CD4-positive, alpha-beta T cell treated with Interleukin-15 for 1 hour (primary cell): ENCODE results near the gene LRRFIP1.

Source experiments
- DNase-seq: peaks from one replicate; pipeline ENCODE4 v3.0.0-alpha.2; 2020

The LRRFIP1 gene

DNA sequence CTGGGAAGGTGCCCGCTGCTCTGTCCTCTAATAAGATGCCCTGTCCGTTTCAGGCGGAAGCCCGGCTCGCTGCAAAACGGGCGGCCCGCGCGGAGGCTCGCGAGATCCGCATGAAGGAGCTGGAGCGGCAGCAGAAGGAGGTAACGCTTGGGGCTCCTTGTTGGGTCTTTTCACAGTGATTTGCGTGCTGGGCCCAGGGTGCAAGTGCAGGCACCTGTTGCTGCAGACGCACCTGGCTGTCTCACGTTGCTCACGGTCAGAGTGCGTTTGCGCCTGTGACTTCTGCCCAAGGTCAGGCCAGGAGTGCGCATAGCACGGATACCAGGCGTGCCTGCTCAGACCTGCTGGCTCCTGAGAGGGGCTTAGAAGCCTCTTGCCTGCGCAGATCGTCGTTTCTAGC lies 81.1 kb downstream of the LRRFIP1 start:
- DNase-seq = no peak

DNA sequence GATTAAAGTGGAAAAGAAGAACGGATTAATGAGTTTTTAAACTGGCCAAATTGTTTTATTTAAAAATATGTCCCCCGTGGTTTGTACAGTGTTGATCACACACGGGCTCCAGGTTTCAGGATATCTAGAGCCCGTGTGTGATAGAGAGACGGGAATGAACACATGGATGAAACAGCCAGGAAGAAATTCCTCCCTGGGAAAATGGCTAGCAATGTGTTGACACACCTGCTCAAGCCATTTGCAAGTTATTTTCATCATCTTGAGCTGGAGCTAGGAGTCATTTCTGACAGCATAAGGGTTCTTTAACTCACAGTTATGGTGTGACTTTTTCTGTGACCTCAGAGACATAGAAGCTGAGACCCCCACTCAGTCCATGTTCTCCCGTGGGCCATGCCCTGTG lies 81.6 kb downstream of the LRRFIP1 start:
- no peak for DNase-seq

DNA sequence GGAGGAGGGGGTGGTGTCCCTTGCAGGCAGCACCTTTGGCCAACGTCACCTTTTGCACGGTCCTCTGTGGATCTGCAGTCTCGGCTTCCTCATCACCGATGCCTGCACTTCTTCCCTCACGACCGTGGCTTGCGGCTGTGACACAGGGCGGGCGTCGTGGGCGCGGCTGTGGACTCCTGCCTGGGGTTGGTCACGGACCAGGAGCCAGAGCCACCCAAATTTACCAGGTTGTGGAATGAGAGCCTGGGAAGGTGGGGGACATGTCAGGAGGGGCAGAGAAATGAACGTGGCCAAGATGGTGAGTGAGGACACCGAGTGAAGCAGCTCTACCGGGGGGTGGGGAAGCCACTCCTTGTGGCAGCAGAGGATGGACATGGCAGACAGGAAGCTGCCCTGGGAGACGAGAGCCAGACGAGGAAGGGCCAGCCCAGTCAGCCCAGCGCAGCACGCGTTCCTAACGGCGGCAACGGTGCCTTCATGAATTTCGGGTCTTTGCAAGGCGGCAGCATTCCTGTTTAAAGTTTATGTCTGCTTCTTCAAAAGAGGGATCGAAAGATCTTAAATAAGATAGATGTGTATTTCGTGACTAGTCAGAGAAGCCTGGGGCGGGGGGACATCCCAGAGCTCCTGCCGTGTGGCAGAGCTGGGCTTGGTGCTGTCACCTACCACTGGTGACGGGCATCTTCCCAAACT lies 84.2 kb downstream of the LRRFIP1 start:
- no peak for DNase-seq

DNA sequence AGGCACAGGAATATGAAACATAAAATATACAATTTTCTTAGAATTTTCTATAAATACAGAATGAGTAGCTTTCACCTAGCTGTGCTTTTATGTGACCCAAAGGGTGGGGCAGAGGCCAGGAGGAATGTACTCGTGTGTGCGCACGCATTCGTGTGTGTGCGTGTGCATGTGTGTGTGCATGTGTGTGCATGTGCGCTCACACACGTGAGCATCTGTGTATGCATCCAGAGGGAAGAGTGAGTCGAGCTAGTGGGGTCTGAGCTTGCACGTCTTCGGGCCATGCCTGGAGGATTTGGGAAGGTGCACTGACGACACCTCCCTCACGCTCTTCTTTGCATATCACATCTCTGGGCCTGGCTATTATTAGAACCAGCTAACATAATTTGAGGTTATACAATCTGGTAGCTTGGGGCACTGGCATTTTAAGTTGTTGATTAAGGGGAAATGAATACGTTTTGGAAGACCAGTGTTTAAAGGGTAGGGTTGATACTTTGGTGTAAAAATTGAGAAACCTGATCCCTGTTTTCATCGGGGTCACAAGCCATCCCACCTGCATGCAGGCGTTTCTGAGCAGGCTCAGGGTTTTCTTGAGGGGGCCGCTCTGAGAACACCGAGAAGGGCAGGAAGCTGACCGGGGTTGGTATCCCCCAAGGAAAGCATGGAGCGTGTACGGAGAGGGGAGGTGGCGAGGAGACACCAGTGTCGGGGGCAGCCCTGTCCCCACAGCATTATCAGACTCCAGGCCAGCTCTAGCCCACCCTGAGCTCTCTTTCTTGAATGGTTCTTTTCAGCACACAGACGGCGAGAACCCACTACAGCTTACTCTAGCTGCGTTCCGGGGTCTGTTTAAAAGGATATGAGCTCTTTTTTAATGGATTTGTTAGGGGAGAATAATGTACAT lies 85.3 kb downstream of the LRRFIP1 start:
- DNase-seq = no peak

DNA sequence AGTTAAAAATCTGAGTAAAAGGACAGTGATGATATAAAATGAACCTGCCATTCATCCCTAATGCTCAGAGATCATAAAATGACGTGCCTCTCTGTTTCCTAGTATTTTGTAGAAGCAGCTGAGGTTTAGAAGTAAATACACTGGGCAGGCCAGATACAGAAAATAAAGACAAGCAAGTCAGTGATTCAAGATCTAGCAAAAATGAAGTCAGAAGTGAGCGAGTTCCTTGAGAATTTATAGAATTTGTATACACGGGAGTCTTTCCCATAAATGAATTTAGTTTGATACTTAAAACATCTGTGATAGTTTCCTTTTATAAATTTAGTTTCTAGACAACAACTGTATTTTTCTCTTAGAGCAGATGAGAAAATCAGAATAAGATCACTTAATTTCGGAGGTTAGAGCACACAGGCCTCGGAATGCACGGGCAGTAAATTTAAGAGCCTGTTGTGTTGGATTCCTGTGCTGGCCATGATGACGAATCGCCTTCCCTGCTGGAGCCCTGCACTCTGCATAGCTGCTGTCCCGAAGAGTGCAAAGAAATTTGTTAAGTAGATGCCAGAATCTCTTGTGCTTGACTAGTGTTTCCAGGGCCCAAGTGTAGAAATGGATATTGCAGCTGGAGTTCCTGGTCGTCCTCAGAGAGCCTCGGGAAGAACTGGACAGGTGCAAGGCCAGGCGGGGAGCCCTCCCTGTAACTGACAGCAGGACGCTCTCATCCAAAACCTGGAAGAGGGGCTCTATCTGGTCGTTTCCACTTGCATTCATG lies 87.5 kb downstream of the LRRFIP1 start:
- no peak for DNase-seq

DNA sequence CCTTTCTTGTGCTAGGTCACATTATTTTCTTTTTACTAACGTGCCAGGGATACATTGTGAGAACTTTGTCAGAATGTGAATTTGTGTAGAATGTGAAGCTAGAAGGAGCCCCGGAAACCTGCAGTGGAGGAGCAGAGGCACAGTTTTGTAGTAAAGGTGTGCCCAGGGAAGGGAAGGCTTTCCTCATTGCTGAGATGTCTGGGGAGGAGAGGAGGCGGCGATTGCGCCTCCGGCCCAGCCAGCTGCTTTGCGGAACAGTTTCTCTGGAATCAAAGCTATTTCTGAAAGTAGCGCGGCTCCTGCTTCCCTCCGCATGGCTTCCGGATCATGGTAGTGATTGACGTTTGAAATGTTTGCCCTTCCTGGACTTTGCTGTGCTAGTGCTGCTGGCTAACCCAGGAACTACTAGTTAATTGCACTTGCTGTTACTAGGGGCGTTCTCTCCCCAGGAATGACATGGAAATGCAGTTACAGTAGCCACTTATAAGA lies 88.1 kb downstream of the LRRFIP1 start:
- no peak for DNase-seq

DNA sequence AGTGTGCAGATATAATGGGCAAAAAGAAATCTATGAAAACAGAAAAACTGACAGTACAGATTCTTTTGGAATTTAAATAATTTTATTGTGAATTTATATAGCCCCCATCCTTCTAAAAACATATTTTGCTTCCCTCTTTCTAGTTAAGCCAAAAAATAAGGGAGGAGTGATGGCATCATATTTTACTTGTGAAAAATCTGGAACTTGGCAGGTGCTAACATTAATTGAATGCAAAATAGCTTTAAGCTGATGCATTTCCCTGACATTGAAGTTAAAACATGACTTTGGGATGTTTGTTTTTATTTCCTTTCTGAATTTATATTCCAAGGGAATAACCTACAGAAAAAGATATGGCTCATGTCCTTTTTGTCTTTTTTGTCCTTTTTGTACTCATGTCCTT lies 88.6 kb downstream of the LRRFIP1 start:
- no peak for DNase-seq

DNA sequence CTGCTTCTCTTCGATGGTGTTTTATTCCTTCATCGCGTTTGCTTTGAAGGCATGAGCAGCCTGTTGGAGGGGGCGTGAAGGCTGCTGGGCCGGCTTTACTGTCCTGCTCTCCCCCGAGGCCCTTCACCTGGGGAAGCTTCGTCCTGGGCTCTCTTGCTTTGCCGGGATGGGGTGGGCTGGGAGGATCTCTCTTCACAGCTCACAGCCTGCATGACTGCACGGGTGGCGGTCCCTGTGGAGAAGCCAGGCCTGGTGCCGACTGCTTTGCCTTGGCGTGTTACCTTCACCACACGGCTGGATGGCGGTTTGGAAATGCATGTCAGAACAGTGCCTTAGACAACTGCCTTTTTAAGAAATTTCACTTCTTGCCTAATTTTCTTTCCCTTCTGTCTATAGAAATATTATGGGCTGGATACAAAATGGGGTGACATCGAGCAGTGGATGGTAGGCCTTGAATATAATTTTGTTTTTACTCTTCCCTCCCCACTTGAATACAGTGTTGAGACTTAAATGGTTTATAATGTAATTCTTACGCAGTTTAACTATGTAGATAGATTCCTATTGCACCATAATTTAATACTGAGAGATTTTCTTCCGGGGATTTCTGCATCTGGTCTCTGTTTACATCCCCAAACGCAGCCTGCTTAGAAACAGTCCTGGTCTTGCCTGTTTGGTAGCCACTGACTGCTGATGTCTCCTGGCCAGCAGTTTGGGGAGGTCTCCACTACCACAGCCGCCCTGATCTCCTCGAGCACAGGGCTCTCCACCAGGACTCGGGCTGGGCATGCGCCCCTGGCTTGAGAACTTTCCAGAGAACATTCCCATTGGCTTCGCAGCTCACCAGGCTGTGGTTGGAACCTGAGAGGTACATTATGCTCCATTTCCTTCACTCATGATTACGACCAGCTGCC lies 90.2 kb downstream of the LRRFIP1 start:
- no peak for DNase-seq

DNA sequence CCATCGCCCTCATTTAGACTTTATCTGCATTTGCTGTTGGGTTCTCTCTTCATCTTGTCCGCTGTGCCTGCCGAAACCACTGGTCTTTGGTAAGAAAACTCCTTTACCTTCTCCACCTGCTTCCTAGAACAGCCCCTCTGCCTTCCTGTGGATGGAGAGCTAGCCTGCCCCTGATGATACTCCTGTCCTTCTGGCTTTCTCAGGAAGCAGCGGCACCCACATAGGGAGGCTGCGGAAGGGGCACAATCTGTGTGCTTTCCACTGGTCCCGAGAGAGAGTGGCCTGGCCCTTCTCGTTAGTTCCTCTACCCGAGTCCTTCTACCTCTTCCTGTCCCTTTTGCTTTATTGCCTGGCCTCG lies 90.9 kb downstream of the LRRFIP1 start:
- DNase-seq = no peak

DNA sequence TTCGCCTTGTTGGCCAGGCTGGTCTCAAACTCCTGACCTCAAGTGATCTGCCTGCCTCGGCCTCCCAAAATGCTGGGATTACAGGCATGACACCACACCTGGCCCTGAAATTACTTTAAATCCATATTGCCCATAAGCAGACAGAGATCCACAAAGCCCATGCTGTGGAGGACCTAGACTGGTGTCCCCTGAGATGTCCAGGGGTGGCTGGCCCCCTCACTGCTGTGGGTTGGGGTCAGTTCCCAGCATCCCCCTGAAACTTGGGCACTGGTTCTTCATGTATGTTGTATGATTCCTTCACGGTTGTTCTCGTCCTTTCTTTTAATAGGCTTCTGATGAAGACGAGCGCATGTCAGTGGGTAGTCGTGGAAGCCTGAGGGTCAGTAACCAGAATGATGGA lies 93.1 kb downstream of the LRRFIP1 start:
- DNase-seq = no peak

DNA sequence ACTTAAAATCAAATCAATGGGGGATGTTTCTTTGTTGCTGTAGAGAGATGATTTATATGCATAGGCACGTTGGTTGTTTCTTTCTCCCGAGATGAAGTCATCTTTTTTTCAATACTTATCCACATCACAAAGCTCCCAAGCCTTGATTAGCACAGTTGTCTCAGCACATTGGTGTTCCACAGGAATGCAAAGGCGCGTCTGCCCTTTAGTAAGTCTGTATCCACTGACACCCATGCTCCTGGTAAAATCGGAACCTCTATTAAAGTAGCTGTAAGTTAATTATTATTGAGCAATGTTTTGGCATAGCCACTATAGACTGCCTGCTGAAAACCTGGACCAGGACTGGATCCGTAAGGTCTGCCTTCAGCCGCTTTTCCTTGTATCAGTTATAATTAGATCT lies 93.6 kb downstream of the LRRFIP1 start:
- DNase-seq = no peak

DNA sequence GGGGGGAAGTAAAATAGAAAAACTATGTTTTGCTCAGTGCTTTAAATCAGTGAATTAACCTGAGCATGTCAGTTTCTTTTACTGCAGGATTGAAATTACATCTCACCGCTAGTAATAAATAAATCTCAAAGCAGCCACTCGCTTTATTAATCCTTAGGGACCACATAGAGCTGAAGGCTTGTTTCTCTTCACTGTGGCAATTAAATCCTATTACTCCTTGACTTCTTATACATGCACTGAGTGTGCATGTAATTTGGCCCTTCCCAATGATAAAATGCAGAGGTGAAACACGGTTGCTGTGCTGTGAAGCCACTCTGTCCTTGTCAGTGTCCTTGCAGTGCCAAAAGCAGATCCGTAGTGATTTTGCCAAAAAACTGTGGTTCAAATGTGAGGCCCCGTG lies 94.1 kb downstream of the LRRFIP1 start:
- DNase-seq = no peak

DNA sequence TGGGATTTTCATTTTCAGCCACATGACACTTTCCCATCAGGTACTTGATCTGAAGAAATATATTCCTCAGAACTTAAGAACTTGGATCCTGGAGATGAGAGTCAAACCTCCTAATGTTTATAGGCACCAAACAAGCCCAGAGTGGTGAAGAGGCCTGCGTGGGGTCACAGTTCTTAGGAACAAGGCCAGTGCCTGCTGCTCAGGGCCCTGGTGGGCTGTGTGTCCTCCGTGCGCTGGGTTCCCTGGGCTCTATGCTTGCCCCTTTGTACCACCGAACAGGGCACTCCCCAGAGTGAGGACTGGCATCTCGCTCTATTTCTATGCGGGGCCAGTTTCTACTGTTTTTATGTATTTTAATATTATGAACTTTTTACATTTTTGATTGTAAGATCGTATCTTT lies 95.2 kb downstream of the LRRFIP1 start:
- no peak for DNase-seq

DNA sequence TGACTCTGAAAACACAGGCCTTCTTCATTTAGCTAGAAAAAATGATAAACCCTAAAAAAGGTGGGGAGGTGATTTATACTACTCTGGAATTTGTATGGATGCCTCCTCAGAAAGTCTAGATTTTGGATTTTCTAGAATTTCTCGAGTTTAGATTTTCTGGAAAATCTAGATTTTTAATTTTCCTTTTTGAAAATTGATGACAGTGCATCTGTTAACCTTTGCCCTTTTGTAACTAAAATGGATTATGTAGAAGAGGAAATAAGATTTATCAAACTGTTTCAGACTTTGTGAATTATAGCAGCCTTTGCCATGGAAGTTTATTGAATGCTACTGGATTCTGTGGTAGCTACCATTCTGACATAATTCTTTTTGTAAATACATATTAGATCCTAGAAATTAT lies 95.6 kb downstream of the LRRFIP1 start:
- no peak for DNase-seq

DNA sequence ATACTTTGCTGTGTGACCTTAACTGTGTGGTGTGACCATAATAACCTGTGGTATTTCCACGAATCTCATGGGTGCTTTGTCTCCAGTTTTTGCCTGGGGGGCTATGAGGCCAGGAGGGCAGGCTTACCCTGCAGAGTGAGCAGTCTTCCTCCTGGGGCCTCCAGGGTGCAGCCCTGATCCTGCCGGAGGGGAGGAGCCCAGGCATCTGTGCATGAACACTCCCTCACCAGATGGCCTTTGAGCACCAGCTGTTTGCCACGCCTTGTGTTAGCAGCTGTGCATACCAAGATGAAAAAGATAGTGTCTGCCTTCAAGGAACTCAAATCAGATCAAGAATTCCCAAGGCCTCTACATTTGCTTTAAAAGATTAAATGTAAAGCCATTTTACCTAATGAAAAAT lies 96.2 kb downstream of the LRRFIP1 start:
- DNase-seq = no peak

DNA sequence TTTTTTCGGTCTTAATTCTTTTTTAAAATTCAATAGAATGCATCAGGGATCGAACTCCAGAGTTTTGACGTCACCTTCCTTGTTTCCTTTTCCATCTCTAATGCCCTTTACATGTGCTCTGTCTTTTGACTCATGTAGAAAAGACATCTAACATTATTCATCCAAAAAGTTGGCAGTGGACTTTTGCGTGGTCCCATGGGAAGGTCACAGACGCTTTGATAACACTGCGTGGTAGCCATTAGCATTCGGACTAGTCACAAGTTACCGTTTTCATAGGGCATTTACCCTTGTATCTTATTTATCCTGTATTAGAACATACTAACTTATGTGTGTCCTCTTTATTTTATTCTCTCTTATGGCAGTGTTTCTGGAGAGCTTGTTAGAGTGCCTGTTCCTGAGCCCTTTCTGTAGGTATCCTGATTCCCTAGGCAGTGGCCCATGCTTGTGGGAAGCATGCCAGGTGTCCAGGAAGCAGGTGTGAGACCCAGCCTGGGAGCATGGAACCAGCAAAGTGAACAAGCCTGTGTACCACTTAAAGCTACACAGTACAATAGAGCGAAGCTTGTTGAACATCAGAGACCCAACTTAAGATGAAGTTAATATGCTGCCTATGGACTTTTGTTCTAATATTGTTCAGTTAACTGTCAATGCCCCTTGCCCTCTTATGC lies 97.6 kb downstream of the LRRFIP1 start:
- no peak for DNase-seq

DNA sequence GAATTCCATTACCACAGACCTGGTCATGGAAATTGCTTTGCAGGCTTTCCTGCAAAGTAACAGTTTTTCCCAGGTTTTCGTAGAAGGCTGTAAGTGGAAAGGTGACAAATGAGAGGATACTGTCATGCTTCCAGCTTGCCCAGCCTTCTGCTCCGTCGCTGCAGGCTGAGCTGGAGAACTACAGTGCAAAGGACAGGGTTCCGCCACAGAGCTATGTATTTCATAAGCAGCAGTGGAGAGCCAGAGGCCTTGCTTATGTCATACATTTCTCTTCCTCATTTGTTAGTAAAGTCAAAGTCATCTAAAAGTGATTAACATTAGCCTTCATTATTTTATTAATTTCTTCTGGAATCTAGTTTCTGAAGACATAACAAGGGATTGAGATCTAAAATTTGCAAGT lies 98.3 kb downstream of the LRRFIP1 start:
- DNase-seq = no peak

DNA sequence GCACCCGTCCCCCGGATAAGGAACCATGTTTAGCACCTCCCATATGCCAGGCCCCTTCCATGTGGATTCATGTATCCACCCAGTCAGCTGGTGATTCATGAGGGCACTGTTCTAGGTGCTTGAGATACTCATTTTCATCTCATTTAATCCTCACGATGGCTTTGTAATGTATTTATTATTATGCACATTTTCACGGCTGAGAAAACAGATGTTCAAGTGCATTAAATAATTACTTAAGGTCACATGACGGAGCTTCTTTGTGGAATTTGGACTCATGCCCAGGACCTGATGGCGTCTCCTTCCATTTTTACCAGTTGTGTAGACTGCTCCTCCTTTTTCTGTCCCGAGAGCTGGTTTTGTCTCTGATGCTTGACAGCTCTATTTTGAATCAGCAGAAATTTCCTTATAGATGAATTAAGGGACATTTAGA lies 99.0 kb downstream of the LRRFIP1 start:
- DNase-seq = no peak

DNA sequence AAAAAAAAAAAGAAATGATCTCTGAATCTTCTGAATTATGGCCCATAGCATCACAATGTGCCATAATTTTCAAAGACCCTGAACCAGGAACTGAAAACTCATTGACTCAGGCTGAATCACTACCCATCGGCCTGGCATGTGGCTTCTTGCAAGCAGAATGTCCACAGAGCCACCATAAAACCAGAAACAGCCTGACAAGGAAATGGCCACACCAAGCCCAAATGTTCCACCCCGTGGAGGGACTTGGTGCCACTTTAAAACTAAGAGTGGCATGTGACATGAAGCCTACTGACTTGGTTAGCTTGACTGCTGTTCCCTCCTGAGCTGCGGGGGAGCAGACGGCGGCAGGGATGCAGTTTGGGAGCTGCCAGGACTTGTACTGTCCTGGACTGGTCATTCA lies 100.0 kb downstream of the LRRFIP1 start:
- DNase-seq = peak; percentile 53

DNA sequence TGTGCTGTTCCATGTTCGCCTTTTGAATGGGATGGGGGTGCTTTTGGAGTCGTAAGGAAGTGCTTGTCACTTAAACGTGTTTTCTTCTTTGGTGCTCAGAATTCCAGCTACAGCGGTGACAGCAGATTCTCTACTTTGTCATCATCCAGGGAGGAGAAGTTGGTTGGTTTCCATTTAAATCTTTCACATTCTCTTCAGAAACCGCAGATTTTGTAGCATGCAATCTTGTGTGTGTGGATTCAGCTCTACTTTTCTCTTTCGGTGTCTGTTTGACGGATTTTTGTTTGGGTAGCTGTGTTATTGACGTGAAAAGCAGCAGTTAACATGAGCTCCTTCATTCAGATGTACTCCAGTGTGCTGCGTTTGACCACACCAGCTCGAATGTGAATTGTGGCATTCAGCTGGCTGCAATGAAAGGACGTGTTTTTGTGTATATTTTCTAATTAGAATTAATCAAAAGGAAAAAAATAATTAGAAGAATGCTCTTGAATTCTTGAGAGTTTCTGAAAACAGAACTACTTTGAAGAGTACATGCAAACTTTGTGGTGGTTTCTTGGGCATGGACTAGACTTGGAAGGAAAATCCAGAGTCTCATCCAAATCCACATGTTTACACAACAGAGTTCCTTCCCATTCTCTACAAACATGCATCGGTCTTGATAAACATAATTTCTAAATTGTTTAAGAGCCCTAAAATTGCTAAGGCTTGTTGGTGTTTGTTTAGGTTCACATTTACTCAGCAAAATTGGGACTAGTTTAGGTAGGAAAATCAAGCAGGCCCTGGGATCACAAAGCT lies 102.5 kb downstream of the LRRFIP1 start:
- DNase-seq = no peak

DNA sequence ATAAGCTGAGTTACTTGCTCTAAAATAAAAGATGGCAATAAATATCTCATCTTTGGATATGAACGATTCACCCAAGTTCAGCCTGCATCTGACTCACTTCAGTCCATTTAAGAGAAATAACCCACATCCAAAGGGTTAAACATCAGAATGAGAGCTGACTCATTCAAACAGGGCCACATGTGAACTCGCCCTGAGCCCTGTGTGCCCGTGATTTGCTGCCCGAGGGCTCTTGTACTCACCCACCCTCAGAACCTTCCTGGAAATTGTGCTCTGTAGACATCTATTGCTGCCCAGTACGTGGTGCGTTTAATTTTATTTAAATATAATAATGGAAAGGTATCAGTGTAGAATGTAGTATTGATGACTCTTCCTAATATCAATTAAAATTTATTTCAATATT lies 104.3 kb downstream of the LRRFIP1 start:
- DNase-seq = no peak
